H1 (cell line): ENCODE data around the gene KBTBD12. TPM values are rescaled to one million over a fixed set of nuclear protein-coding genes. Genes with fewer than 3 reads are reported as not detected.
A peak's percentile ranks its signal among the peaks of the same experiment; 100 is the strongest.
"Not testable (repeated sequence)": the region's sequence is repeated elsewhere in the genome, so short reads cannot be mapped to it uniquely, and the experiment has no call there.

ENCODE experiments used
- CTCF ChIA-PET: fragments of 300-600 bp; sonication (Branson Sonifier 250); formaldehyde crosslinking; loops from one replicate; lab custom pipeline; 2021; ENCODE audit not compliant: partially characterized antibody; lab: Charles Lee
- POLR2A ChIA-PET: fragments of 300-600 bp; sonication (Branson Sonifier 250); formaldehyde crosslinking; loops from one replicate; lab custom pipeline; 2021; ENCODE audit warnings: inconsistent platforms; ENCODE audit not compliant: partially characterized antibody; lab: Charles Lee
- DNase-seq, 2 experiments: peaks; one replicate each; pipeline versions ENCODE4 v3.0.0 to v3.0.0-alpha.2; 2010 to 2022; ENCODE audit warnings: low spot score in 2 of 2, low read depth in 1 of 2, mixed read lengths in 1 of 2
- FAIRE-seq: peaks from 2 replicates; lab custom pipeline; 2011; peaks lifted over from hg19 to GRCh38; lab: Jason Lieb, UNC
- H2AFZ ChIP-seq: 2 replicates; pipeline ENCODE4 v1.8.1; 2012; ENCODE audit warnings: low read length, inconsistent platforms
- H2AK5ac ChIP-seq: 2 replicates; pipeline ENCODE4 v1.6.1; 2013; ENCODE audit warnings: low read depth, low read length
- H2BK120ac ChIP-seq: replicated peaks from 2 replicates; pipeline ENCODE3; 2013; ENCODE audit warnings: low read depth, low read length, inconsistent platforms
- H2BK12ac ChIP-seq: 2 replicates; pipeline ENCODE4 v1.6.1; 2013; ENCODE audit warnings: low read depth, low read length
- H2BK15ac ChIP-seq: 2 replicates; pipeline ENCODE4 v1.6.1; 2013; ENCODE audit warnings: low read length
- H2BK20ac ChIP-seq: 2 replicates; pipeline ENCODE4 v1.6.1; 2013; ENCODE audit warnings: low read length
- H2BK5ac ChIP-seq: 2 replicates; pipeline ENCODE4 v1.6.1; 2013; ENCODE audit warnings: low read depth, low read length
- H3K14ac ChIP-seq: 2 replicates; pipeline ENCODE4 v1.6.1; 2013; ENCODE audit warnings: inconsistent platforms; ENCODE audit not compliant: insufficient read length
- H3K18ac ChIP-seq: 2 replicates; pipeline ENCODE4 v1.6.1; 2013; ENCODE audit warnings: low read length; ENCODE audit errors: extremely low read depth
- H3K23ac ChIP-seq: 2 replicates; pipeline ENCODE4 v1.6.1; 2013; ENCODE audit warnings: inconsistent platforms; ENCODE audit not compliant: insufficient read length
- H3K23me2 ChIP-seq: 2 replicates; pipeline ENCODE4 v1.6.1; 2013; ENCODE audit warnings: low read depth, low read length
- H3K27ac ChIP-seq: 2 replicates; pipeline ENCODE4 v1.6.1; 2011; ENCODE audit warnings: low read depth, low read length, inconsistent platforms
- H3K27me3 ChIP-seq, 4 experiments: replicated peaks in 1 of 4; 1 replicate in 1 of 4; 2 replicates in 3 of 4; pipeline versions ENCODE4 v1.6.1 to v1.8.1; 2011 to 2013; ENCODE audit warnings: low read length in 3 of 4, mild to moderate bottlenecking in 3 of 4, inconsistent platforms in 2 of 4, mixed read lengths in 2 of 4, moderate library complexity in 1 of 4; ENCODE audit not compliant: control insufficient read depth in 3 of 4, insufficient read depth in 3 of 4; ENCODE audit errors: extremely low read depth in 1 of 4
- H3K36me3 ChIP-seq, 4 experiments: 2 replicates each; pipeline versions ENCODE4 v1.6.1 to v1.8.1; 2011 to 2013; ENCODE audit warnings: mild to moderate bottlenecking in 4 of 4, low read length in 3 of 4, moderate library complexity in 2 of 4, control low read depth in 1 of 4, inconsistent platforms in 1 of 4; ENCODE audit not compliant: insufficient read depth in 4 of 4, control insufficient read depth in 2 of 4
- H3K4ac ChIP-seq: replicated peaks from 2 replicates; pipeline ENCODE3; 2013; ENCODE audit warnings: low read length, low read depth, mixed read lengths, inconsistent platforms; ENCODE audit not compliant: insufficient read length
- H3K4me1 ChIP-seq, 4 experiments: replicated peaks in 1 of 4; 1 replicate in 1 of 4; 2 replicates in 3 of 4; pipeline versions ENCODE4 v1.6.1 to v1.8.1; 2011 to 2013; ENCODE audit warnings: low read length in 3 of 4, inconsistent platforms in 2 of 4, mixed read lengths in 1 of 4; ENCODE audit not compliant: insufficient read depth in 4 of 4, control insufficient read depth in 3 of 4
- H3K4me2 ChIP-seq, 2 experiments: 2 replicates each; pipeline versions ENCODE4 v1.6.1 to v1.8.1; 2011 to 2013; ENCODE audit warnings: low read depth in 2 of 2, low read length in 2 of 2, control low read depth in 1 of 2, inconsistent platforms in 1 of 2, mild to moderate bottlenecking in 1 of 2; ENCODE audit not compliant: insufficient read depth in 1 of 2
- H3K4me3 ChIP-seq, 4 experiments: fragments of 200-600, 300-600 bp in 1 of 4; sonication (generic), shearing (Covaris generic), sonication (Bioruptor Twin) in 1 of 4; 2 replicates each; pipeline versions ENCODE4 v1.5.1 to v1.8.1; 2011 to 2016; ENCODE audit warnings: low read length in 4 of 4, low read depth in 3 of 4, control low read depth in 2 of 4, inconsistent platforms in 2 of 4, mild to moderate bottlenecking in 2 of 4, mixed read lengths in 1 of 4, moderate library complexity in 1 of 4; ENCODE audit not compliant: insufficient read depth in 2 of 4; ENCODE audit errors: extremely low read depth in 1 of 4
- H3K56ac ChIP-seq: replicated peaks from 2 replicates; pipeline ENCODE3; 2013; ENCODE audit warnings: low read depth, mild to moderate bottlenecking, mixed read lengths, low read length, inconsistent platforms; ENCODE audit not compliant: insufficient read length
- H3K79me1 ChIP-seq: 2 replicates; pipeline ENCODE4 v1.6.1; 2013; ENCODE audit warnings: low read depth, low read length, control low read depth
- H3K79me2 ChIP-seq, 2 experiments: 2 replicates each; pipeline versions ENCODE4 v1.6.1 to v1.8.1; 2012 to 2013; ENCODE audit warnings: low read length in 2 of 2, mild to moderate bottlenecking in 2 of 2, inconsistent platforms in 1 of 2; ENCODE audit not compliant: insufficient read depth in 2 of 2, control insufficient read depth in 1 of 2
- H3K9ac ChIP-seq, 4 experiments: replicated peaks in 1 of 4; 1 replicate in 1 of 4; 2 replicates in 3 of 4; pipeline versions ENCODE4 v1.6.1 to v1.8.1; 2011 to 2013; ENCODE audit warnings: low read depth in 3 of 4, low read length in 3 of 4, control low read depth in 2 of 4, mild to moderate bottlenecking in 2 of 4, moderate library complexity in 2 of 4, inconsistent platforms in 1 of 4; ENCODE audit errors: extremely low read depth in 1 of 4
- H3K9me3 ChIP-seq, 2 experiments: 2 replicates each; pipeline versions ENCODE4 v1.6.1 to v1.8.1; 2012 to 2013; ENCODE audit warnings: mild to moderate bottlenecking in 2 of 2, moderate library complexity in 2 of 2, control low read depth in 1 of 2, inconsistent platforms in 1 of 2, low read depth in 1 of 2, low read length in 1 of 2, mixed read lengths in 1 of 2; ENCODE audit not compliant: insufficient read depth in 2 of 2
- H4K20me1 ChIP-seq, 2 experiments: replicated peaks in 1 of 2; 2 replicates each; pipeline versions ENCODE3 to v1.8.1; 2011 to 2013; ENCODE audit warnings: inconsistent platforms in 2 of 2, low read length in 2 of 2, mild to moderate bottlenecking in 1 of 2; ENCODE audit not compliant: insufficient read depth in 2 of 2, control insufficient read depth in 1 of 2
- H4K5ac ChIP-seq: 2 replicates; pipeline ENCODE4 v1.6.1; 2013; ENCODE audit warnings: low read length, low read depth, mixed read lengths, inconsistent platforms; ENCODE audit not compliant: insufficient read length
- H4K8ac ChIP-seq: 2 replicates; pipeline ENCODE4 v1.8.0; 2013; ENCODE audit warnings: mild to moderate bottlenecking, moderate library complexity, low read length, inconsistent platforms; ENCODE audit not compliant: insufficient read depth; ENCODE audit errors: extremely low read depth
- H4K91ac ChIP-seq: replicated peaks from 2 replicates; pipeline ENCODE3; 2013; ENCODE audit warnings: low read length, mixed read lengths, inconsistent platforms; ENCODE audit not compliant: insufficient read length
- CTCF ChIP-seq, 3 experiments: IDR thresholded peaks; 1 replicate in 2 of 3; 2 replicates in 1 of 3; pipeline versions ENCODE4 v1.5.1 to v1.6.1; 2011; ENCODE audit warnings: low read length in 3 of 3, mild to moderate bottlenecking in 3 of 3, inconsistent platforms in 2 of 3, low read depth in 1 of 3, moderate library complexity in 1 of 3; ENCODE audit not compliant: insufficient read depth in 1 of 3; ENCODE audit errors: control extremely low read depth in 1 of 3
- E2F6 ChIP-seq: IDR thresholded peaks from 2 replicates; pipeline ENCODE4 v1.6.1; 2012; ENCODE audit warnings: inconsistent platforms
- JUND ChIP-seq: IDR thresholded peaks from 2 replicates; pipeline ENCODE4 v1.6.1; 2011; ENCODE audit warnings: mild to moderate bottlenecking, improper control_type of control experiment, low read length
- MAX ChIP-seq: IDR thresholded peaks from 2 replicates; pipeline ENCODE4 v1.6.1; 2012; ENCODE audit warnings: inconsistent platforms
- RAD21 ChIP-seq, 2 experiments: IDR thresholded peaks in 1 of 2; conservative IDR thresholded peaks in 1 of 2; 2 replicates each; pipeline ENCODE4 v1.6.1; 2011; ENCODE audit warnings: low read depth in 2 of 2, low read length in 2 of 2, improper control_type of control experiment in 1 of 2, inconsistent platforms in 1 of 2, mild to moderate bottlenecking in 1 of 2, moderate library complexity in 1 of 2
- WGBS, 2 experiments: shearing (Covaris generic) in 1 of 2; methylation state at CpG; one replicate each; pipeline versions ENCODE4 v1.1.6 to v1.1.7; 2013 to 2015; ENCODE audit warnings: low lambda C conversion rate in 2 of 2, mixed read lengths in 2 of 2, inconsistent platforms in 1 of 2, low coverage in 1 of 2, missing lambda C conversion rate in 1 of 2; ENCODE audit not compliant: insufficient replicate concordance in 2 of 2, insufficient coverage in 1 of 2, insufficient read length in 1 of 2; ENCODE audit errors: extremely low coverage in 1 of 2, missing lambda C conversion rate in 1 of 2; 5-methylcytosine and 5-hydroxymethylcytosine counted together
- polyA plus RNA-seq, 7 experiments: library from polyadenylated mRNA; depleted of rRNA in 3 of 7; stranded (reverse) in 5 of 7; unstranded in 2 of 7; fragments of >200 nt in 5 of 7; fragments of 200-250 nt in 2 of 7; gene quantifications; 1 replicate in 5 of 7; 2 replicates in 1 of 7; 4 replicates in 1 of 7; pipeline versions ENCODE4 v1.2.1 to v1.2.3, GENCODE V29; 2011 to 2013; ENCODE audit warnings: missing spikeins in 2 of 7, mixed read lengths in 2 of 7
- total RNA-seq: library from RNA; stranded (reverse); fragmentation: NEBNext Ultra II Directional; extraction: Animal tissue kit (Norgen Biotek cat#: 25700); gene quantifications from 2 replicates; pipeline ENCODE4 v1.2.1, GENCODE V29; 2021

The KBTBD12 gene
- total and polyA plus RNA-seq, 2 of the 8 experiments (the other 6 are each of a cell fraction or from before 2014, with no cell fraction given) = 0.33 to 0.63 TPM

- H3K4me1 ChIP-seq, H3K4me3 ChIP-seq, H3K27me3 ChIP-seq, H3K56ac ChIP-seq, H3K14ac ChIP-seq, H4K20me1 ChIP-seq, H3K9me3 ChIP-seq, H4K5ac ChIP-seq, H3K36me3 ChIP-seq, H3K79me1 ChIP-seq, H3K27ac ChIP-seq, H4K8ac ChIP-seq, H3K79me2 ChIP-seq, H2BK5ac ChIP-seq, H2BK120ac ChIP-seq, H2BK15ac ChIP-seq, H2AK5ac ChIP-seq, POLR2A ChIA-PET, H2BK20ac ChIP-seq, H3K9ac ChIP-seq, H3K23me2 ChIP-seq, H3K18ac ChIP-seq, H3K4me2 ChIP-seq, H2BK12ac ChIP-seq, H3K23ac ChIP-seq, H3K4ac ChIP-seq, H4K91ac ChIP-seq, FAIRE-seq: not testable (repeated sequence)
- CTCF ChIA-PET = interaction anchor here (0.5 to 3.3 kb wide), 20 partner anchors 9 to 306 kb away, joined by 3 to 14 read pairs (median 3); no protein-coding TSS in a partner anchor
- H2AFZ ChIP-seq = 0 out of 2 replicates have a peak overlapping the region, but pooled peaks have one; percentile 76
- peak in 1 of 2 experiments; percentile 83 for DNase-seq
- WGBS, 2 experiments = 74% methylated on average over 9 of the region's 9 CpGs; no CpG with 5 or more reads in 1 of the 2 experiments
- peak; percentile 80 for TF ChIP-seq JUND
- TF ChIP-seq MAX = 0 out of 2 replicates have a peak, but pooled peaks have one; percentile 25
- peak; percentile 53 to 64; a peak in 3 of 4 replicates for TF ChIP-seq RAD21 (IDR thresholded peaks at IDR 0.05 in 1 of 2, conservative IDR thresholded peaks at IDR 0.05 in 1 of 2; ENCODE audit: low read depth in 2 of 2, low read length in 2 of 2)
- TF ChIP-seq E2F6 = peak; percentile 82
- TF ChIP-seq CTCF (IDR thresholded peaks at IDR 0.05; ENCODE audit: control extremely low read depth in 1 of 3, insufficient read depth in 1 of 3, low read depth in 1 of 3, low read length in 3 of 3) = peak; percentile 65 to 75 (median 68)
These were observed 24.3 kb upstream of the KBTBD12 start for GRCh38 chr3:127890651-127891290.
